CD4-positive, alpha-beta T cell (primary cell): Measurements from ENCODE around the gene GUK1. TPM values are rescaled to one million over a fixed set of nuclear protein-coding genes. Genes with fewer than 3 reads are reported as not detected.

Source experiments
- ATAC-seq: fragments of 200-7000 bp; cut with Tn5 transposase; one replicate; pipeline ENCODE4 v1.10.0; 2022; ENCODE audit warnings: mild to moderate bottlenecking; ENCODE audit not compliant: poor library complexity
- CTCF ChIA-PET: fragments of 350-600 bp; sonication (Branson Sonifier 250); formaldehyde crosslinking; loops from one replicate; lab custom pipeline; 2021; ENCODE audit warnings: antibody characterized with exemption, inconsistent platforms; lab: Charles Lee
- POLR2A ChIA-PET: fragments of 350-600 bp; sonication (Branson Sonifier 250); formaldehyde crosslinking; loops from one replicate; lab custom pipeline; 2021; ENCODE audit warnings: antibody characterized with exemption, inconsistent platforms; lab: Charles Lee
- DNase-seq, 14 experiments: peaks; one replicate each; pipeline ENCODE4 v3.0.0-alpha.2; 2013 to 2020; ENCODE audit warnings: mixed read lengths in 2 of 14
- H3K27ac ChIP-seq, 2 donors: one replicate each; pipeline versions ENCODE4 v1.5.1 to v1.7.0; 2013; ENCODE audit warnings: low read length in 2 of 2, low read depth in 1 of 2, mild to moderate bottlenecking in 1 of 2
- H3K27me3 ChIP-seq, 2 experiments: 1 replicate in 1 of 2; 2 replicates in 1 of 2; pipeline versions ENCODE4 v1.6.1 to v1.7.0; 2013; ENCODE audit warnings: low read length in 2 of 2, control low read depth in 1 of 2, mild to moderate bottlenecking in 1 of 2, moderate library complexity in 1 of 2; ENCODE audit not compliant: insufficient read depth in 2 of 2, control insufficient read depth in 1 of 2
- H3K36me3 ChIP-seq: one replicate; pipeline ENCODE4 v1.6.1; 2013; ENCODE audit warnings: low read length, control low read depth; ENCODE audit not compliant: insufficient read depth
- H3K4me1 ChIP-seq: one replicate; pipeline ENCODE4 v1.6.1; 2013; ENCODE audit warnings: low read length, control low read depth; ENCODE audit not compliant: insufficient read depth
- H3K4me3 ChIP-seq: one replicate; pipeline ENCODE4 v1.5.1; 2013; ENCODE audit warnings: mild to moderate bottlenecking, low read length, moderate library complexity
- H3K9me3 ChIP-seq, 2 experiments: 1 replicate in 1 of 2; 2 replicates in 1 of 2; pipeline versions ENCODE4 v1.6.1 to v1.7.0; 2013; ENCODE audit warnings: low read length in 2 of 2, mild to moderate bottlenecking in 2 of 2, control low read depth in 1 of 2, moderate library complexity in 1 of 2; ENCODE audit not compliant: control insufficient read depth in 1 of 2, insufficient read depth in 1 of 2
- H3K27ac Mint-ChIP-seq: one replicate; pipeline ENCODE4 v1.8.0; 2020; ENCODE audit warnings: mixed read lengths
- H3K27me3 Mint-ChIP-seq: one replicate; pipeline ENCODE4 v1.8.0; 2021; ENCODE audit warnings: mixed read lengths
- H3K36me3 Mint-ChIP-seq: one replicate; pipeline ENCODE4 v1.8.0; 2021; ENCODE audit warnings: low read depth, mixed read lengths
- H3K4me1 Mint-ChIP-seq: one replicate; pipeline ENCODE4 v1.8.0; 2021; ENCODE audit warnings: low read depth, mixed read lengths
- H3K4me3 Mint-ChIP-seq: one replicate; pipeline ENCODE4 v1.8.0; 2020; ENCODE audit warnings: mild to moderate bottlenecking, mixed read lengths
- H3K9me3 Mint-ChIP-seq: one replicate; pipeline ENCODE4 v1.8.0; 2020; ENCODE audit warnings: mixed read lengths
- intact Hi-C, 2 experiments: fragments of 100-400 bp; cut with DNase I in 1 of 2; cut with micrococcal nuclease in 1 of 2; formaldehyde crosslinking; loops; one replicate each; pipeline versions ENCODE4 v1.15.1 to v1.9.0; 2023 to 2025; cut with DNase I, micrococcal nuclease
- microRNA-seq: library from miRNA; unstranded; fragments of <30 nt; microRNA quantifications from one replicate; pipeline ENCODE4 v1.2.0, GENCODE V29; 2021; ENCODE audit warnings: borderline microRNAs expressed, borderline replicate concordance
- total RNA-seq, 174 experiments: library from RNA in 2 of 174; stranded (reverse) in 2 of 174; gene quantifications; one replicate each; pipeline ENCODE4 v1.2.3 and lab custom pipeline; 2021 to 2026
- TF ChIP-seq, protein P1 (sequence below): fragments of 200-600 bp; IDR thresholded peaks from one replicate; pipeline ENCODE4 v1.8.0; 2022; ENCODE audit warnings: antibody characterized with exemption, mild to moderate bottlenecking

Gene GUK1
- total RNA-seq, 2 experiments from 2014 or later, result 373 to 378 TPM

DNA sequence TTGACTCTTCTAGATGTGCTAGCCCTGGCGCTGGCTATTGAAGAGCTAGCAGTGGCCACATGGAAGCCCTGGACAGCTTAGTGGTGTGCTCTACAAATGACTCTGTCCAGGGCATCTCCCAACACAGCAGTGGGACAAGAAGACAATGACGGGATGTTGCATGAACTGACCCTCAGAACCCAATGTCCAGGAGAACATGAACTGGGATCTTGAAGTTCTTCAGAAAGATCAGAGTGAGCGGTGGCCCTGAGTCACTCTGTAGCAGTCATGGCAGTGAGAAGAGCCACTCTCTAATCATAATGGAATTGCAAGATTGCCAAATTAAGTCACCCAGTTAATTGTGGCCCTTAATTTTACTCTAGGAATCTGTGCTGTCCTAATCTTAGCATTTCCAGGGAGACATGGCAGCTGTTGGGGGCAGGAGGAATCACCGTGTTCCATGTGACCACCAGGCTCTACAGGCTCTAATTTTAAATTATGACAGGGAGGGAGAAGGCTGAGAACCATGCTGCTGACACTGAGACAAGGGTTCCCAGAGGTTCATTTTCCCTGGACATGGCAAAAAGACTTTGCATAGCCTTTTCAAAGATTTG is 57.6 kb downstream of the GUK1 start:
- ChIA-PET POLR2A (no interaction called here), CTCF (no interaction called here)
- H3K36me3 ChIP-seq, result no peaks in the 10 kb centered on the region
- Mint-ChIP-seq H3K36me3 (peaks cover 19% of the 10 kb centered on the region), H3K9me3 (peaks cover 10% of the 10 kb centered on the region), H3K4me1 (no peaks in the 10 kb centered on the region), H3K27ac (no peak overlapping the region), H3K27me3 (peaks cover 10% of the 10 kb centered on the region), H3K4me3 (no peak overlapping the region)
- peaks cover 6 to 18% of the 10 kb centered on the region in 2 experiments for H3K9me3 ChIP-seq
- H3K27me3 ChIP-seq, result no peaks in the 10 kb centered on the region
- DNase-seq (no peak), ATAC-seq (no peak)
- H3K4me1 ChIP-seq, result no peaks in the 10 kb centered on the region
- no peak overlapping the region for H3K4me3 ChIP-seq
- intact Hi-C loops, result no loop called here
- H3K27ac ChIP-seq, result no peak overlapping the region
- TF ChIP-seq, protein P1, sequence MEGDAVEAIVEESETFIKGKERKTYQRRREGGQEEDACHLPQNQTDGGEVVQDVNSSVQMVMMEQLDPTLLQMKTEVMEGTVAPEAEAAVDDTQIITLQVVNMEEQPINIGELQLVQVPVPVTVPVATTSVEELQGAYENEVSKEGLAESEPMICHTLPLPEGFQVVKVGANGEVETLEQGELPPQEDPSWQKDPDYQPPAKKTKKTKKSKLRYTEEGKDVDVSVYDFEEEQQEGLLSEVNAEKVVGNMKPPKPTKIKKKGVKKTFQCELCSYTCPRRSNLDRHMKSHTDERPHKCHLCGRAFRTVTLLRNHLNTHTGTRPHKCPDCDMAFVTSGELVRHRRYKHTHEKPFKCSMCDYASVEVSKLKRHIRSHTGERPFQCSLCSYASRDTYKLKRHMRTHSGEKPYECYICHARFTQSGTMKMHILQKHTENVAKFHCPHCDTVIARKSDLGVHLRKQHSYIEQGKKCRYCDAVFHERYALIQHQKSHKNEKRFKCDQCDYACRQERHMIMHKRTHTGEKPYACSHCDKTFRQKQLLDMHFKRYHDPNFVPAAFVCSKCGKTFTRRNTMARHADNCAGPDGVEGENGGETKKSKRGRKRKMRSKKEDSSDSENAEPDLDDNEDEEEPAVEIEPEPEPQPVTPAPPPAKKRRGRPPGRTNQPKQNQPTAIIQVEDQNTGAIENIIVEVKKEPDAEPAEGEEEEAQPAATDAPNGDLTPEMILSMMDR, result no peak

Small RNA genes within 50 kb of the gene (microRNA-seq; reads per million reads assigned to microRNA genes)
- gene MIR3620, result 0.81 reads per million

Other genes with a start within 250 kb of the GUK1 start
- not detected for gene WNT9A, start 192.3 kb upstream of the GUK1 start, total RNA-seq
- under 1 TPM; 0.08 to 0.14 TPM for gene WNT3A, start 133.3 kb upstream of the GUK1 start, total RNA-seq
- gene ARF1, start 57.6 kb upstream of the GUK1 start, total RNA-seq, result 100 to 1,000 TPM; 318 to 322 TPM
- gene C1orf35, start 37.0 kb upstream of the GUK1 start, total RNA-seq, result 10 to 100 TPM; 36.6 to 40.3 TPM
- 100 to 1,000 TPM; 120 to 128 TPM for gene MRPL55, start 31.0 kb upstream of the GUK1 start, total RNA-seq
- 1 to 10 TPM; 2.1 to 2.4 TPM for gene GJC2, start 9.7 kb downstream of the GUK1 start, total RNA-seq
- 10 to 100 TPM; 19.7 to 19.9 TPM for gene IBA57, start 25.5 kb downstream of the GUK1 start, total RNA-seq
- gene OBSCN, start 67.8 kb downstream of the GUK1 start, total RNA-seq, result 10 to 100 TPM; 80.8 to 82.2 TPM